Measurements from ENCODE around the gene ANKS1A.
A peak's percentile ranks its signal among the peaks of the same experiment; 100 is the strongest.
"Not testable (repeated sequence)": the region's sequence is repeated elsewhere in the genome, so short reads cannot be mapped to it uniquely, and the experiment has no call there.

ANKS1A gene

DNA sequence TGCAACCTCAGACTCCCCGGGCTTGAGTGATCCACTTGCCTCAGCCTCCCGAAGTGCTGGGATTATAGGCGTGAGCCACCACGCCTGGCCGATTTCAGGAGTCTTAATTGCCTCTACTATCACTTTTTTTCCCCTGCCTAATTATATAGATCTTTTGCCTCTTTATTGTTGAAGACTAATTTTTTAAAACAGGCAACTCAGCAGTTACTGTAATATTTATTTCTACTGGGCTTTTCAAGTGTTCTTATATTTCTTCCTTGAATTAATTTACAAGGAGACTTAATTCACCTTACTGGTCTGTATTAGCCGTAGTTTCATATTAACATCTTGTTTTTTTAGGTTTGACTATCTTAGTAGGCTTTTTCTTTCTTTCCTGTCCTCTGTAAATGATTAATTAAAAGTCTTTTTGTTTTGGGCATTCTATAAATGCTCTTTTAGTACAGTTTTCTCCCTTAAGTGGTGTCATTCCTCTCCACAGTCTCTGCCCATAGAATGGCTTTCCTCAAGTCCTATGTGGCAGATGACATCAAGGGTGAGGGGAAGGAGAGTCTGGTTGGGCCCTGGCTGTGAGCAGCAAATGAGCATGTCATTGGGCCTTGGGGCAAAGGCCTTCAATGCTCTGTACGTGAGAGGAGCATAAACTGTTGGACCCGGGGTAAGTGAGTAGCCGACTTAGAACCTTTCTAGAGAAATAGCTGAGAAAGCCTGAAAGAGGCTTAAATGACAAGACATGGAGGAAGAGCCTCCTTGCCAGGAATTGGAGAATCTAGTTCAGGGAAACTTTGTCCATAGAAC, 36.0 kb downstream of the ANKS1A start:
- DNase-seq, result no peak

DNA sequence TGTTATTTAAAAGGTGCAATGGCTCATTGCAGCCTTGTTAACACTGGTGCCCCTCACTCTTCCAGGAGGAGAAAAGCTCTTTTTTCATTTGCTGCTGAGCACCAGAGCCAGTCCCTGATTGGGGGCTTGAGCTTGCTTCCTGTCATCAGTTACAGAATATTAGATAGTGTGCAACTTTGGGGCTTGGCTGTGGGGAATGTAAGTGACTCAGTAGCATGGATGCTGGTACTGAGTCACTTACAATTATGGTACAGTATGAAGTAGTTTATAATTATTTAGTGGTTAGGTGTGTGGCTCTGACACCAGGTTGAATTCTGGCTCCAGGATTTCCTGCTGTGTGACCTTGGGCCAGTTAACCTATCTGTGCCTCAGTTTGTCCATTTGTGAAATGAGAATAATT, 37.6 kb downstream of the ANKS1A start:
- no peak for DNase-seq

DNA sequence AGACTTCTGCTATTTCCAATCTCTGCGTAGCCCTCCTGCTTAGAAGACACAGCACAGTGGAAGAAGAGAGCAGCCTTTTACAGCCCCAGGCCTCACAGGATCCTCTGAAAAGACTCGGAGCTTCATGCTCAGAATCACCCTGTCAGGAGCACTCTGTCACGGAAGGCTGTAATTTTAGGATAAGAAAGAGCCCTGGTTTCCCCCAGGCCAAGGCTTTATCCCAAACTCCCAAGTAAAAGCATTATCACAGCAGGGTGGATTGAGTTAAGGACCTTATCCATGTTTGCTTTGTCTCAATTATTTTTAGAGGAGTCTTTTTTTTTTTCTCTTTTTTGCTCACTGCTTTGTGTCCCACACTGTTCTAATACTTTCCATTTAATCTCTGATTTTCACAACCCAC, 39.2 kb downstream of the ANKS1A start:
- no peak for DNase-seq

DNA sequence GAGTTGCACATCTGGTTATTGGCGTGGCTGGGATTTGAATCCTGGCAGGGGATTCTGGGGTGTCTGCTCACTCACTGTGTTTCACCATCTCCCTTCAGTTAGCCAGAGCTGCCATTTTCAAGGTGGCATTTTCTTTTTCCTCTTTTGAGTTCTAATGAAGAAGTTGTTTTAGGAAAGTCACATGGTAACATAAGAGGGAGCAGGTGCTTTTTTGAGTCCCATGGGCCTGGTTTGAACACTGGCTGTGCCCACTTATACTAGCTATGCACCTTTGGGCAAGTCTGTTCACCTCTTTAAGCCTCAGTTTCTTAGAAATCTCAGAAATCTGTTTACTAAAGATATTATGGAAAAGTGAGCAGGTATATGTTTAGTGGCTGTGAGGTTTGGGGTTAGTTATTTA, 39.6 kb downstream of the ANKS1A start:
- no peak for DNase-seq

DNA sequence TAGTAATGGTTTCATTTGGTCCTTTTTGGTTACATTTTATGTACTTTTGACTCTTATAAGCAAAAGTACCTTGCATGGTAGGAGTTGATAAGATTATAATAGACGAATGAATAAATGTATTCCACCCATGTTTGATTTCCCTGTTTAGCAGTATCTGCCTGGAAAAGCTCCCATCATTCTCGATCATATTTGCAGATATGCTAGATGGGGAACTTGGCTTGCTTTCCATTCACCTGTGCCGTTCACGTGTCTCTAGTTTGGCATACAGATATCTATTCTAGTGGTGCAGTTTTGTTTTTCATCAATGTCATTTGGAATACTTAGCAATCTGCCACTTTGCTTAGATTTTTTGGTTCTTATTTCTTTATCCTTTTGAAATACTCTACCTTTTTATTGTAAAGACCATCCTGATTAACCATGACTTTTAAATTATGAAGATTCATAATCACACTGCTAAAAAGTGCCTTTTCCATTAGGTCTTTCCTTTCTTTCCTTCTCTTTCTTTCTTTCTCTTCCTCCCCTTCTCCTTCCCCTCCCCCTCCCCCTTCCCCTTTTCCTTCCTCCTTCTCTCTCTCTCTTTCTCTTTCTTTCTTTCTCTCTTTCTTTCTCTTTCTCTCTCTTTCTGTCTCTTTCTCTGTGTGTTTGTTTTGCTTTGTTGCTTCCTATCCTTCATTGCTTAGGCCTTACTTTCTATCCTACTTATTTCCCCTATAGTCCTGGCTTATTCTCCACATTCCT, 40.4 kb downstream of the ANKS1A start:
- DNase-seq, result no peak

DNA sequence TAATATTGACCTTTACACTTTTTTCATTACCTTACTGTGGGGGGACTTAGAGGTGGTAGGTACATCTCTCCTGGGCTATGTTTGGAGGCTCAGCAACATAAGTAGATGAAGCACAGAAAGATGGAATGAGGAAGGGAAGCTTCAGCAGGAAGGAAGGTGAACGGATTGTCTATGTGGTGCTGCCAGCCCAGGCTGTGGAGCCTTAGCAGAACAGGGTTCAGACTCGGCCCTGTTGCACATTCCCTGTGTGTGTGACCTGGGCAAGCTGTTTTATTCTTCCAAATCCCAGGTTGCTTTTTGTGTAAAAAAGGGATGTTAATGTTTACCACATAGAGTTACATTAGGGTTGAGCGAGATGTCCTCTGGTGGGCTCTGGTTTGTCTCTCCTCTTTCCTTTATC, 41.2 kb downstream of the ANKS1A start:
- no peak for DNase-seq

DNA sequence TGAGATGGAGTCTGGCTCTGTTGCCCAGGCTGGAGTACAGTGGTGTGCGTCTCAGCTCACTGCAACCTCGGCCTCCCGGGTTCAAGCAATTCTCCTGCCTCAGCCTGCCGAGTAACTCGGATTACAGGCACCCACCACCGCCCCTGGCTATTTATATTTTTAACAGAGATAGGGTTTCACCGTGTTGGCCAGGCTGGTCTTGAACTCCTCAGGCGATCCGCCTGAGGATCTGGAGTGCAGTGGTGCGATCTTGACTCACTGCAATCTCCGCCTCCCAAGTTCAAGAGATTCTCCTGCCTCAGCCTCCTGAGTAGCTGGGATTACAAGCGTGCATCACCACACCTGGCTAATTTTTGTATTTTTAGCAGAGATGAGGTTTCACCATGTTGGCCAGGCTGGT, 43.1 kb downstream of the ANKS1A start:
- DNase-seq, result not testable (repeated sequence)

DNA sequence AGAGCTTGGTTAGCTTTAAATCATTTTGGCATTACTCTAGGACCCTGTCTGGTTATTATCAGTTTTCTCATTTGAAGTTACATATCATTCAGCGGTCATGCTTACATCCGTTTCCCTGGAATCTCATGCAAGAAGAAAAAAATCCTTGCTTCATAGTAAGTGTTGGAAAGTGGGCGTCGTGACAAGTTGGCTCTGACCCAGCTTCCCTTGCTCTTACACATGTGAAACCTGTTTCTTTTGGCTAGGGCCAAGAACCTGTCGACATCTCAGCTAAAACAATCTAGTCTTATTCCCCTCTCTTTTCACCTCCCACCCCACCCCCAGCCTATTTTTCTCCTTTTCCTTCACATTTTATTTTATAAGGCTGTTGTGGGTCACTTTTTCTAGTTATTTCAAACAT, 45.5 kb downstream of the ANKS1A start:
- DNase-seq, result peak; percentile 8

DNA sequence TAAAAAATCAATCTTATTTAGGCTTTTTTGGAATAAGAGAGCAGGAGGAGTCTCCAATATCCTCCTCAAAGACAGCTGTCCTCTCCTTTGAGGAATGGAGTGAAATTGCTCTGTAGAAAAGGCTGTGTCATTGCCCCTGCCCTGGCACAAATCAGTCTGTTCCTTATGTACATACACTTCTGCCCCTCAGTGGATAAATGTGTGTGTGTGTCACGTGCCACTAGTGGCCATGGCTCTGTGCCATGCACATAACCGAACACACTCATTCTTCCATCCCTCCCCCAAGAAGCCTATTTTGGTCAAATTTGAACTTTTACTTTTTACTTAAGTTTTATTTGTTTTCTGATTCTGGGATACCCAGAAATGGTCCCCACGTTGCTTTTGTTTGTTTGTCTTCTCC, 49.2 kb downstream of the ANKS1A start:
- peak; percentile 85 for DNase-seq

DNA sequence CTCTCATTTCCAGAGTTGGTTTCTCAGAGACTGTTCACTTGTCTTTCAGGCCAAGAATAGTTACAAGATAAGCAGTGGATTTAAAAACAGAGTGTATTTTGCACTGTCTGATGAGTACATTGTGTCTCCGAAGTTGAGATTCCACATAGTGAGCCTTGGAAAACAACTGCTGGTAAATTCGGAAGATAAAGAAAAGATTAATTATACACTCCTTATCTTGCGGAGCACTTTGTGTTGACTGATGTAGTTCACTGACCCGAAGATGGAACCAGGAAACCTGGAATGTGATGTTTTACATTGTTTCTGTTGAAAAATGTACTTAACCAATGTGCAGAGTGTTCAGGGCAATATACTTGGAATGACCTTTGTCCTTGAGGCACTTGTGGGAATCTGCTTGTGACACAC, 51.0 kb downstream of the ANKS1A start:
- no peak for DNase-seq

DNA sequence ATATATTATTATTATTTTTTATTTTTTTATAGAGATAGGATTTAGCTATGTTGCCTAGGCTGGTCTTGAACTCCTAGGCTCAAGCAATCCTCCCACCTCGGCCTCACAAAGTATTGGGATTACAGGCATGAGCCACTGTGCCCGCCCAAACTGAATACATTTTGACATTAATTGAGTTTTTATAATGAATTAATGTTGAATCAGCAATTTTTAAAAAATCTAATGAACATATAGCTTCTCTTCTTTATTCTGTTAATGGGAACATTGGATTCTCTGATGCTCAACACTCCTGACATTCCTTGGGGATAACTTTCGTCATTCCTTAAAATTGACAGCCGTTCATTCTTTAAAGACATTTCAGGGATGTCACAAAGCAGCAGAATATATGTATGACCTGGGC, 52.4 kb downstream of the ANKS1A start:
- no peak for DNase-seq

DNA sequence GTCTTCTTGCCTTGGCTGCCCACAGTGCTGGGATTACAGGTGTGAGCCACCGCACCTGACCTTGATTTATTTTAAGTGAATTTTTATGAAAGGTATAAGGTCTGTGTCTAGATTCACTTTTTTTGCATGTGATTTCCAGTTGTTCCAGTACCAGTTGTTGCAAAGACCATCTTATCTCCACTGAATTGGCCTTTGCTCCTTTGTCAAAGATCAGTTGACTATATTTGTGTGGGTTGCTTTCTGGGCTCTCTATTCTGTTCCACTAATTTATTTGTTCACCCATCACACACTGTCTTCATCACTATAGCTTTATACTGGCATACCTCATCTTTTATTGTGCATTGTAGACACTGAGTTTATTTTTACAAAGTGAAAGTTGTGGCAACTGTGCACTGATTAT, 56.3 kb downstream of the ANKS1A start:
- no peak for DNase-seq

DNA sequence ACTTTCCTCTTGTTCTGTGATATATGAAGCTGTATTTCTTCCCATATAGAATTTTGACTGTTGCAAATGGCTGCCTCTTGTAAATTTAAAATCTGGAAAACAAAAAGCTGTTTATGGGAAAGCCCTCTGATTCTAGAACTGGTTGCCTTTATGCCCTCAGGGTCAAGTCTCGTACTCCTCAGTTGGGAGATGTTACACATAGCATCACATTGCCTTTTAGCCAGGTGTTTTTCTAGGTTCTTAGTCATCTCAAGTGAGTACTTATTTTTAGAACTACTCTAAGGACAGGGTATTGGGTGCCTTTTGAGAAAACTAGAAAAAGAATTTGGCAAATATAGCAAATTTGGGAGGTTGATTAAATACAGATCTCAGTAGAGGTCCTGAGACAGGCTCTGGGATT, 58.5 kb downstream of the ANKS1A start:
- DNase-seq, result no peak

DNA sequence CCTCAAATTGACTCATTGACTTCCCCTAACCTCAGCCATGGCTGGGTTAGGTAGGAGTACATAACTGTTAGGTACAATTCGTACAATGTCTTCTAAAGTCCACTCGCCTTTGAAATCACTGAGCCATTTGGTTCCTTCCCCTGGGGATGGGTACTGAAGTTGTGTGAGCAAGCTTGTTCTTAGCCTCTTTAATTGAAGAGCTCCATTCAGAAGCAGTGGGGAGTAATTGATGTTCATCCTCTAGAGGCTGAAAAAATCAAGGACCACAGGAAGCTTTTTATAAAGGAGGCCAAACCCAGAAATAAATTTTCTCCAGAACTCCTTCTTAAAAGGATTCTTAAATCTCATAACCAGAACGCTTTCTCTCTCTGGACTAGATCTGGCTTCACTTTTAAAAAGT, 60.6 kb downstream of the ANKS1A start:
- no peak for DNase-seq

DNA sequence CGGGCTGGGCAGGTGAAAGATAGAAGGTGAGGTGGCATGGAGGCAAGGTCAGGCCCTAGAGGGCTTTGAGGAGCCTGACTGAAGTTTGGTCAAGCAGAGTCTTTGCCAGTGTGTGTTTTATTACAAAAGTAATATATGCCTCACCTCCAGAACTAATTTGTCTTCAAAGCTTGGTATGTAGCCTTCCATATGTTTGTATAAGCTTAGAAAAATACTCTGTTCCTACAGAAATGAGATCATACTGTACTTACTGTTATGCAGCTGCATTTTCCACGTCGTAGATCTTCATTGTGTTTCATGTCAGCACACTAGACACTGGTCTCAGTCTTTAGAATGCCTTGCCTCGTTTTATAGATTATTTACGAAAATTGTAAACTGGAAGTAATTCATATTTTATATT, 61.8 kb downstream of the ANKS1A start:
- no peak for DNase-seq

DNA sequence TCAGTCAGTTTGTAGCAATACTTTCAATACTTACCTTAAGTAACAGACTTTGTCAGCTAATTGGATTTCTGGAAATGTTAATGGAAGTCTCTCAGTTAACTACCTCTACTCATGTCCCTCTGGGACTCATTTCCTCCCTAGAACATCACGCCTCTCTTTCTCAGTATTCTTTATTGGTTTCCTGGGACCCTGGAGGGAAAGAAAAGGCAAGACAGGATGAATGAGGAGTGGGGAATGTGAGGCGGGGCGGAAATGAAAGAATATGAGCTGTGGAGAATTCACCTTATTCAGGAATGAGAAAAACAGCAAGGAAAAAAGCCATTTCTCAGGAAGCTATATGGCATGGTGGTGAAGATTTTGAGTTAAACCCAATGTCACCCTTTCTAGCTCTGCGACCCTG, 62.7 kb downstream of the ANKS1A start:
- no peak for DNase-seq

DNA sequence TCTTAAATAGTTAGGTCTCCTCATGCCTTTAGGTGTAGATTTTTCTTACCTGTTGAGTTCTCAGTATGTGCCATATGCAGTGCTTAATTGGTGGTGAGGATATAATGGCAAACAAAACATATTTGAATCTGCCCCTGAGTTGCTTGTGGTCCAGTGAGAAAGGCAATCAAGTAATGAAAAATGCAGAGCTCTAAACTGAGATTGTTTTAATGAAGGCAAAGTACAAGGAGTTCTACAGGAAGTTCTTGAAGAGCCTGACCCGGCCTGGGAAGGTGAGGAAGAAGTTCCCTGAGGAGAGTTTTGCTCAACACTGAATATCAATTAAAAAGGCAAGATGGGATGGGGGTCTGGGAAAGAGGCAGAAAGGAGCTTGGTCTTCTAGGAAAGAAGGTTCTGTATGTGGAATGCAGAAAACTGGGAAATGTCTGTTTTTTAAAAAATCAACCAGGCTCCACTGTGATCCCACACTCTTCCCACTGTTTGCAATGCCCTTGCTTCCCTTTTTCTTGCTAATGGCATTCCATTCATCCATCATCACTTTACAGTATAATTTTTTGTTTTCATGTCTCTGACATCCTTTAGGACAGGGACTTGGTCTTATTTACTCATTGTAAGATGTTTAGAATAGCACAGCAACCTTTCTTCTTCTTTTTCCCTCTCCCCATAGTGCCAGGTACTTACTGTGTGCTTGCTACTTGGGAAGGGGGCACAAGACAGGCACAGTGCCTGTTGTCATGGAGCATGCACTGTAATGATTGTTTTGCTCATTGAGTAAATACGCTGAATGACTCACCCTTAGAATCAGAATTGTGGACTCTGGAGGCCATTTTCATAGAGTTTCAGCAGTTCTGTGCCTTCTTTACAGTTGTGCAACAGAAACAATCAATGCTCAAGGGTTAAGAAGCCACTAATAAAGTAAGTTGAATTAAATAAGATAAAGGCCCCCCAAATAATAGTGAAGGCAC, 64.3 kb downstream of the ANKS1A start:
- DNase-seq, result no peak

DNA sequence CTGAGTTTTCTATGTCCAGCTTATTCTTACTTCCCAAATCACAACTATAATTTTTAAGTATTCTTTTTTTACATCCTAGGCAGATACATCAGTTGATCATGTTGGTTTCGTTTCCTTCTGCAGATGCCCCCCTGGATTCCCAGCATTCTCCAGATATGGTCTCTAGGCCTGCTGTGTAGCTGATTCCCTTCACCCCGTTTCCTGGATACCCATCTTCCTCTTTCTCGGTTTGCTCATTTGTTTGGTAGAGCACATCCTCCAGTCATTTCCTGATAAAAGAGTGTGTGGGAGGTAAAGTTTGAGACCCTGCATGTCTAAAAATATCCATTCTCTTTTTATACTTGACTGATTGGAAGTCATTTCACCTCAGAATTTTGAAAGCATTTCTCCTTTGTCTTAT, 66.4 kb downstream of the ANKS1A start:
- peak; percentile 61 for DNase-seq

DNA sequence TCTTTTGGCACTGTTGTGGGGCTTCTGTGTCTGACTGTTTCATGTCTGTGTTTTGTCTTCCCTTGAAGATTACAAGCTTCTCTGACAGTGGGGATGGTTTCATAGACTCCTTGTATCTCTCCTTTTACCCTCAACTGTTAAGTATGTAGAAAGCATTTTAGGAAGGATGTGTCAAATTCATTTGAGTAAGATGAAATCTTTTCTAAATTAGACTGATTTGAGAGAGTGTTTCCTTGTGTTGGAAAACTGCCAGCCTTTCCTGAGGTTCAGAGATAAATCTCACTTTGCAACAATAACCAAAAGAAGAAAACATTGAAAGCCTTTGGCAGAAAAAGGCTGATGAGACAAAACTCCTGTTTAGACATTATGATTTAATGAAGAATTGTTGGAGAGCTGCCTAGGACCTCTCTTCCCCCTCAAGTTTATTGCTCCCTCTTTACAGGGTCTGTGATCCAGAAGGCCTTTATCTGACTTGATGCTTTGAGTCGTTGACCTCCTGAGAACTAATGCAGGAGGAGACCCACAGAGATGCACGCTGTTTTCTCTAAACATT, 68.3 kb downstream of the ANKS1A start:
- DNase-seq, result no peak

DNA sequence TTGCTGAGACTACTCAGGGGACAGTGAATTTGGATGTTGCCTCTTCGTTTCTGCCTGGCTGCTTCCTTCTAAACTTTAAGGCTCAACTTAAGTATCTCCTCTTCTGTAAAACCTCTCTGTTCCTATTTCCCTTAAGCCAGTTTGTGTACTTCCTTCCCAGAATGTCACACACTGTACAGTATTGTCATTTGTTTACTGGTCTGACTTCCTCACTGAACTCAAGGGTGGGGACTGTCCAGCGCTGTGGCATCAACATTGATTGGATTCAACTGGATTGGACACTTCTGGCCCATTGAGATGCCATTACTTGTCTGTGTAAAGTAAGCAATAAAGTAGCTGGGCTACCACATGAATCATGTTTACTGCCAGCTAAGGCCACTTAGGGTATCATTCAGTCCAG, 69.7 kb downstream of the ANKS1A start:
- no peak for DNase-seq

DNA sequence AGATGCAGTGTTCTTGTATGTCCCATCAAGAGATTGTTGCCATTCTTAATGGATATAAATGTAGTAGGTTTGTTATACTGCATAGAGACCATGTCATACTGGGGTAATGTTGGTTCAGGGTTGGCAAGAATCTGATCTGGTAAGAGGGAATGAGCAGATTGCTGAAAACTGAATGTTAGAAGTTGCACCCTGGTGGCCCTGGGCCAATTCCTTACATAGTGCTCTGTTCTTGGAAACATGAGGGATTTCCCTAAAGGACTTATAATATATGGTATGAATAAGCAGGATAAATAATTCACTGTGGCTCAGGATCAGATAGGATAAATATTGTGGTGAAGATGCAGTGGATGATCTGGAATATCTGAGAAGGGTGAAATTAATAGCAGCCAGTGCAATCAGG, 70.2 kb downstream of the ANKS1A start:
- no peak for DNase-seq

DNA sequence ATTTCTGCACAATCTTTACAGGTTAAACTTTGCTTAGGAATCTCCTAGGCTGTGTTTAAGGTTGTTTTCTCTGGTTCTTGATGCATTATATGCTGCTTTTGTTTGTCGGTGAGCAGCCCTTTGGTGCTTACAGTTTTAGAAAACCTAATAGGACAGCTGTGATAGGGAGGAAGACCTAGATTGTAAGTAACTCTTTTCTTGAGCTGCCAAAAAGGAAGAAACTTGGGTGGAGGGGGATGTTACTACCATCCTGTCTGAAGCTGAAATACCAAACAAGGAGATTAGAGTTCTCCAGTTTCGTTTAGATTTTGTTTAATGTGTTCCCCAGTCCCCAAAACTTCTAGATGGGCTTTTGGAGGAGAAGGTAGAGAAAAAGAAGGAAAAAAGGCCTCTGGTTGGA, 72.0 kb downstream of the ANKS1A start:
- DNase-seq, result no peak

DNA sequence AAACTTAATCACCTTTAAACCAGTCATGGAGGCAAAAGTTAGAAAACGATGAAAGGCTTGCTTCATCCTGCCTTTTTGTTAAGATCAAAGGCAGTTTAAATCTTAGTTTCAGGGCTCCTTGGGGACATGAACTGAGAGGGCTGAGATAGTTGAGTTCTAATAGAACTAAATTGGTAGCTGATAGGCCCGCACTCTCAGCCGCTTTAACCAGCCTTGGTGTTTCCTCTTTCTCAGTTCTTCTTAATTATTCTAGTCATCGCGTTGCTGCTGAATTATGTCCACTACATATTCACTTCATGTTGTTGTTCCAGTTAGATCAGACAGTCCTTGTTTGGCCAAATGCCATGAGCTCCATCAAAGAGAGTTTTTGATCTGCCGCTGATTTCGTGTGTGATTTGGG, 72.5 kb downstream of the ANKS1A start:
- no peak for DNase-seq
